ENCODE results near the gene LCN2. TPM values are rescaled to one million over a fixed set of nuclear protein-coding genes. Genes with fewer than 3 reads are reported as not detected.

Gene LCN2
- total and polyA plus RNA-seq, 9 of the 15 experiments (the other 6 are each of a cell fraction or from before 2014, with no cell fraction given) = 0.10 to 1.2 (median 0.44) TPM; not detected in 1

DNA sequence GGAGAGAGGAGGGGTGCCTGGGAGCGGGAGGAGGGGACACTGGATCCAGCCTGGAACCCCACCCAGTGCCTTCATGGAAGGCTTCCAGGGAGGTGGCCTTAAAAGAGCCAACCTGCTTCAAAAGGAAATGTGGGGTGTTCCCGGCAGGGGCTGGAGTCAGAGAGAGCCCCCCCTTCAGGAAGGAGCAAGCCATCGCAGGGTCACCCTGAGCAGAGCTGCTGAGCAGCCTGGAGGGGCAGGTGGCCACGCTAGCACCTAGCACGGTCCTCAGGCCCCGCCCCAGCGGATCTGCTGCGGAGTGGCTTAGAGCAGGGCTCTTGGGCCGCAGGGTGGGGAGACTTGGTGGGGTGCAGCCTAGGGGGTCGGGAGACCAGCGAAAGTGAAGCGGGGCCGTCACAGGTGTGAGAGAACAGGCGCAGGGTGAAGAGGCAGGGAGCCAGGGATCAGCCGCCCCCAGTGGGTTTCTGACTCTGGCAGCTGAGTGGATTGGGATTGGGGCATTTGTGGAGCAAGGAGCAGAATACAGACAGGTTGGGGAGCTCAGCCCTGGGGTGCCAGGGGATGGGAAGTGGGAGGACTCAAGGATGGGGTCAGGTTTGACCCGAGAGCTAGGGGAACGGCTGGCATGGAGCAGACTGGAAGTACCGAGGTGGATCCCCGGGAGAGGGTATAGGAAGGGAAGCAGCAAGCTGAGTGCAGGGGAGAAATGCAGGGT lies 1.5 kb downstream of the LCN2 start (continued):
- TF ChIP-seq, protein P1, sequence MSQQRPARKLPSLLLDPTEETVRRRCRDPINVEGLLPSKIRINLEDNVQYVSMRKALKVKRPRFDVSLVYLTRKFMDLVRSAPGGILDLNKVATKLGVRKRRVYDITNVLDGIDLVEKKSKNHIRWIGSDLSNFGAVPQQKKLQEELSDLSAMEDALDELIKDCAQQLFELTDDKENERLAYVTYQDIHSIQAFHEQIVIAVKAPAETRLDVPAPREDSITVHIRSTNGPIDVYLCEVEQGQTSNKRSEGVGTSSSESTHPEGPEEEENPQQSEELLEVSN (IDR thresholded peaks at IDR 0.05; ENCODE audit: borderline replicate concordance in 1 of 2, extremely low read depth in 1 of 2, insufficient read depth in 1 of 2, insufficient read length in 1 of 2, low read depth in 1 of 2, low read length in 1 of 2, poor library complexity in 1 of 2, severe bottlenecking in 1 of 2) = peak in 1 of 2 experiments; percentile 77
- TF ChIP-seq CBX5 (IDR thresholded peaks at IDR 0.05; ENCODE audit: borderline replicate concordance, low read depth) (no peak), KAT2B (IDR thresholded peaks at IDR 0.05; ENCODE audit: low read depth, low read length) (no peak), JUND (IDR thresholded peaks at IDR 0.05; ENCODE audit: borderline replicate concordance, low read depth, low read length) (peak; percentile 59), JUND (tag; IDR thresholded peaks at IDR 0.05; ENCODE audit: borderline replicate concordance, low read depth, low read length) (no peak; the same call in 1 of the 3 replicates), SMAD1 (IDR thresholded peaks at IDR 0.05; ENCODE audit: low read depth, low read length, partially characterized antibody) (no peak), HDAC6 (IDR thresholded peaks at IDR 0.05; ENCODE audit: low read depth, low read length) (no peak), ETV5 (CRISPR knock-in tag; IDR thresholded peaks at IDR 0.05; ENCODE audit: low read depth) (no peak), NFXL1 (CRISPR knock-in tag; IDR thresholded peaks at IDR 0.05) (no peak), ZFP1 (CRISPR knock-in tag; IDR thresholded peaks at IDR 0.05) (no peak), HCFC1 (IDR thresholded peaks at IDR 0.05; ENCODE audit: low read depth, low read length) (0 out of 2 replicates have a peak, but pooled peaks have one; percentile 3), NBN (IDR thresholded peaks at IDR 0.05; ENCODE audit: low read depth) (no peak), CBX8 (IDR thresholded peaks at IDR 0.05; ENCODE audit: borderline replicate concordance, extremely low read depth, low read depth, low read length, poor library complexity, severe bottlenecking) (no peak), PHF8 (IDR thresholded peaks at IDR 0.05; ENCODE audit: borderline replicate concordance, low read length) (peak; percentile 24; the same call in 1 of the 2 replicates), BACH1 (tag; IDR thresholded peaks at IDR 0.05) (no peak), HDAC2 (IDR thresholded peaks at IDR 0.05) (0 out of 2 replicates have a peak, but pooled peaks have one; percentile 16), HMGN3 (IDR thresholded peaks at IDR 0.05; ENCODE audit: borderline replicate concordance, extremely low read depth, insufficient read length, low read depth, low read length) (no peak)
- TF ChIP-seq, protein P2, sequence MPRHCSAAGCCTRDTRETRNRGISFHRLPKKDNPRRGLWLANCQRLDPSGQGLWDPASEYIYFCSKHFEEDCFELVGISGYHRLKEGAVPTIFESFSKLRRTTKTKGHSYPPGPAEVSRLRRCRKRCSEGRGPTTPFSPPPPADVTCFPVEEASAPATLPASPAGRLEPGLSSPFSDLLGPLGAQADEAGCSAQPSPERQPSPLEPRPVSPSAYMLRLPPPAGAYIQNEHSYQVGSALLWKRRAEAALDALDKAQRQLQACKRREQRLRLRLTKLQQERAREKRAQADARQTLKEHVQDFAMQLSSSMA (CRISPR knock-in tag; IDR thresholded peaks at IDR 0.05) = no peak
- TF ChIP-seq, protein P3, sequence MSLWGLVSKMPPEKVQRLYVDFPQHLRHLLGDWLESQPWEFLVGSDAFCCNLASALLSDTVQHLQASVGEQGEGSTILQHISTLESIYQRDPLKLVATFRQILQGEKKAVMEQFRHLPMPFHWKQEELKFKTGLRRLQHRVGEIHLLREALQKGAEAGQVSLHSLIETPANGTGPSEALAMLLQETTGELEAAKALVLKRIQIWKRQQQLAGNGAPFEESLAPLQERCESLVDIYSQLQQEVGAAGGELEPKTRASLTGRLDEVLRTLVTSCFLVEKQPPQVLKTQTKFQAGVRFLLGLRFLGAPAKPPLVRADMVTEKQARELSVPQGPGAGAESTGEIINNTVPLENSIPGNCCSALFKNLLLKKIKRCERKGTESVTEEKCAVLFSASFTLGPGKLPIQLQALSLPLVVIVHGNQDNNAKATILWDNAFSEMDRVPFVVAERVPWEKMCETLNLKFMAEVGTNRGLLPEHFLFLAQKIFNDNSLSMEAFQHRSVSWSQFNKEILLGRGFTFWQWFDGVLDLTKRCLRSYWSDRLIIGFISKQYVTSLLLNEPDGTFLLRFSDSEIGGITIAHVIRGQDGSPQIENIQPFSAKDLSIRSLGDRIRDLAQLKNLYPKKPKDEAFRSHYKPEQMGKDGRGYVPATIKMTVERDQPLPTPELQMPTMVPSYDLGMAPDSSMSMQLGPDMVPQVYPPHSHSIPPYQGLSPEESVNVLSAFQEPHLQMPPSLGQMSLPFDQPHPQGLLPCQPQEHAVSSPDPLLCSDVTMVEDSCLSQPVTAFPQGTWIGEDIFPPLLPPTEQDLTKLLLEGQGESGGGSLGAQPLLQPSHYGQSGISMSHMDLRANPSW (CRISPR knock-in tag; IDR thresholded peaks at IDR 0.05) = peak; percentile 94
- TF ChIP-seq, protein P4, sequence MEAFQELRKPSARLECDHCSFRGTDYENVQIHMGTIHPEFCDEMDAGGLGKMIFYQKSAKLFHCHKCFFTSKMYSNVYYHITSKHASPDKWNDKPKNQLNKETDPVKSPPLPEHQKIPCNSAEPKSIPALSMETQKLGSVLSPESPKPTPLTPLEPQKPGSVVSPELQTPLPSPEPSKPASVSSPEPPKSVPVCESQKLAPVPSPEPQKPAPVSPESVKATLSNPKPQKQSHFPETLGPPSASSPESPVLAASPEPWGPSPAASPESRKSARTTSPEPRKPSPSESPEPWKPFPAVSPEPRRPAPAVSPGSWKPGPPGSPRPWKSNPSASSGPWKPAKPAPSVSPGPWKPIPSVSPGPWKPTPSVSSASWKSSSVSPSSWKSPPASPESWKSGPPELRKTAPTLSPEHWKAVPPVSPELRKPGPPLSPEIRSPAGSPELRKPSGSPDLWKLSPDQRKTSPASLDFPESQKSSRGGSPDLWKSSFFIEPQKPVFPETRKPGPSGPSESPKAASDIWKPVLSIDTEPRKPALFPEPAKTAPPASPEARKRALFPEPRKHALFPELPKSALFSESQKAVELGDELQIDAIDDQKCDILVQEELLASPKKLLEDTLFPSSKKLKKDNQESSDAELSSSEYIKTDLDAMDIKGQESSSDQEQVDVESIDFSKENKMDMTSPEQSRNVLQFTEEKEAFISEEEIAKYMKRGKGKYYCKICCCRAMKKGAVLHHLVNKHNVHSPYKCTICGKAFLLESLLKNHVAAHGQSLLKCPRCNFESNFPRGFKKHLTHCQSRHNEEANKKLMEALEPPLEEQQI (IDR thresholded peaks at IDR 0.05) = no peak
